ENCODE measurements around the gene ITM2C. TPM values are rescaled to one million over a fixed set of nuclear protein-coding genes. Genes with fewer than 3 reads are reported as not detected.
A peak's percentile ranks its signal among the peaks of the same experiment; 100 is the strongest.

Gene ITM2C, protein sequence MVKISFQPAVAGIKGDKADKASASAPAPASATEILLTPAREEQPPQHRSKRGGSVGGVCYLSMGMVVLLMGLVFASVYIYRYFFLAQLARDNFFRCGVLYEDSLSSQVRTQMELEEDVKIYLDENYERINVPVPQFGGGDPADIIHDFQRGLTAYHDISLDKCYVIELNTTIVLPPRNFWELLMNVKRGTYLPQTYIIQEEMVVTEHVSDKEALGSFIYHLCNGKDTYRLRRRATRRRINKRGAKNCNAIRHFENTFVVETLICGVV
- 25.0 TPM for total RNA-seq
- long read RNA-seq, transcript ITM2C-202 (6 exons, 2,078 nt): major isoform, 73 of 109 reads
- long read RNA-seq, transcript ITM2C-210 (1 exons, 501 nt): minor isoform, 5 of 109 reads
- long read RNA-seq, partial matches to known transcripts: 15 of 109 reads
- long read RNA-seq, other reads (novel, unspliced or antisense): 10 of 109 reads

- Histone ChIP-seq H3K36me3 (no peaks in the 10 kb centered on the region), H3K27ac (peak within 1 kb of the TSS; percentile 13), H3K9me3 (no peaks in the 10 kb centered on the region), H3K27me3 (peaks cover 19% of the 10 kb centered on the region), H3K4me3 (peak within 1 kb of the TSS; percentile 59), H3K4me1 (peaks cover 15% of the 10 kb centered on the region)
- peak; percentile 85 for ATAC-seq
- intact Hi-C loops (cut with DNase I): no loop called here
- peak; percentile 80 for DNase-seq
- peak; percentile 25 for TF ChIP-seq CTCF (IDR thresholded peaks at IDR 0.05)
Observed at GRCh38 chr2:230864605-230865306, at the start of gene ITM2C. ITM2C (plus strand) TSS chr2:230864942; CDS start chr2:230865026, 84 bp downstream.

- Histone ChIP-seq H3K4me3 (no peak overlapping the region), H3K27me3 (no peaks in the 10 kb centered on the region), H3K9me3 (no peaks in the 10 kb centered on the region), H3K4me1 (no peaks in the 10 kb centered on the region), H3K36me3 (peaks cover 90% of the 10 kb centered on the region), H3K27ac (no peak overlapping the region)
- intact Hi-C loops (cut with DNase I): no loop called here
- DNase-seq: no peak
- TF ChIP-seq CTCF (IDR thresholded peaks at IDR 0.05): no peak
- no peak for ATAC-seq
Observed at GRCh38 chr2:230815088-230815487, 49.7 kb upstream of the ITM2C start.

DNA sequence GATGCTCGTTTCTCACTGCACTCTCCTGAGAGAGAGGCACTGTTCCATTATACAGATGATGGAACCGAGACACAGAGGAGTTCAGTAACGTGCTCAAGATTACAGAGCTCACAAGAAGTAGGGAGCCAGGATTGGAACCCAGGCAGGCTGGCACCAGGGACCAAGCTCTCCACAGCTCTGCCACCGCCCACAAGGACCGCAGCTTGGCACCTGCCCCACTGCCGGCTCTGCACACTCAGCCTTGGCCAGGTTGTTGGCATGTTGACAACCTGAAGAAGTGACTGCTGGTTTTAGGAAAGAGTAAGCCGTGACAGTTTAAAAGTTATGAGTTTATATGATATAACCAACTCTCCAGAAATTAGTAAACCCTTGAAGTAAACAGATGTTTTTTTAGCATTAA, 48.0 kb upstream of the ITM2C start:
- H3K9me3 ChIP-seq: no peaks in the 10 kb centered on the region
- no peak for TF ChIP-seq CTCF (IDR thresholded peaks at IDR 0.05)
- ATAC-seq (peak; percentile 61), DNase-seq (no peak)
- H3K27ac ChIP-seq: no peak overlapping the region
- intact Hi-C loops (cut with DNase I): no loop called here
- H3K27me3 ChIP-seq: no peaks in the 10 kb centered on the region
- H3K4me3 ChIP-seq: no peak overlapping the region
- no peaks in the 10 kb centered on the region for H3K4me1 ChIP-seq
- peaks cover 73% of the 10 kb centered on the region for H3K36me3 ChIP-seq

DNA sequence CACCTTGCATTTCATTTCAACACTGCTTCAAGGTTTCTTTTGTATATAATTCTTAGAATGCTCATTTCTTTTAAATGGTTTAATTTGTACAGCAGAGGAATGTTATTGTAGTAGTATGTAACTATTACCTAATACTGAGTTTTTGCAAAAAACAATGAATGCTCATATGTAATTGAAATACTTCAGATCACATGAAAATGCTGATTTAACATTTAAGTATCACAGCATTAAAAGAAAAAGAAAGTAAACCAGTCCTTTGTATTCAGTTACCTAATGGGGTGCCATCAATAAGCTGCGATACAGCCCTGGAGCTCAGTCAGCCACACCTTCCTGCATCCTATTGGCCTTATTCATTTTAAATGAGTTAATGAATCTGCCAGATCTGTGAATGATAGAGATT, 45.3 kb upstream of the ITM2C start:
- Histone ChIP-seq H3K9me3 (no peaks in the 10 kb centered on the region), H3K4me3 (no peak overlapping the region), H3K36me3 (peaks cover 51% of the 10 kb centered on the region), H3K27me3 (no peaks in the 10 kb centered on the region), H3K27ac (no peak overlapping the region), H3K4me1 (no peaks in the 10 kb centered on the region)
- DNase-seq: no peak
- no peak for ATAC-seq
- TF ChIP-seq CTCF (IDR thresholded peaks at IDR 0.05): no peak
- intact Hi-C loops (cut with DNase I): no loop called here

DNA sequence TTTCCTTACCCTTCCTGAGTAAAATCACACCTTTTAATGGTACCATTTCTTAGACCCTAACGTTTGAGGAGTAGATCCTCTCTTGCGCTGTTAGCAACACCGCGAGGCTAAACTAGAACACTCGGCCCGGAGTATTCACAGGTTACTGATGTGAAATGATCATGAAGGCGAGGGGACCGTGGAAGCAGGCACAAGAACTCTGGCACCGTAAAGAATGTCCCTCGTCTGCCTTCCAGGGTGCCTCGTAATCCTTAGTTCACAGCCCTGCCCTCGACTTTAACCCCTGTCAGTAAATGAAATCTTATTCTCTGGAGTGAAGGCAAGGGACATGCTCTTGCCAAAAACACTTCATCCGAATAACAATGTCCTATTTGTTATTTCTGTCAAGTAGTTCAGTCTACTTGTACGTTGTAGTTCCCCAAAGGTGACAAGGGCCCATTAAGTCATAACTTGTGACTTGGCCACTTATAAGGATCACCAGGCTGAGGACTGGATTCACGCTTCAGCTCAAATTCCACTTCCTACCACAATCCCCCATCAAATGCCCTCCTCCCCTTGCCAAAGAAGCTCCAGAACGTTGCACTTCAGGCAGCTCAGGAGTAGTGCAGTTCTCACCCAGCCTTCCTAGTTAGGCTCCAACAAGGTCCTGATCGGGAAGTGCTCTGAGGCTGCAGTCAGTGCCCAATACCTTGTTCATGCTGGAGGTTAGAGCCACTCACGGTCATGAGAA, 43.3 kb upstream of the ITM2C start:
- intact Hi-C loops (cut with DNase I): loop anchor here (10.0 kb wide), 1 partner anchor 163 kb away; no protein-coding TSS in a partner anchor
- H3K4me1 ChIP-seq: no peaks in the 10 kb centered on the region
- no peak for TF ChIP-seq CTCF (IDR thresholded peaks at IDR 0.05)
- H3K9me3 ChIP-seq: no peaks in the 10 kb centered on the region
- ATAC-seq (peak; percentile 30), DNase-seq (no peak)
- no peak overlapping the region for H3K27ac ChIP-seq
- peaks cover 32% of the 10 kb centered on the region for H3K36me3 ChIP-seq
- no peak overlapping the region for H3K4me3 ChIP-seq
- H3K27me3 ChIP-seq: peaks cover 4% of the 10 kb centered on the region

Measured in upper lobe of right lung (tissue), 1 donor.